ENCODE data around the gene PHF13. TPM values are rescaled to one million over a fixed set of nuclear protein-coding genes. Genes with fewer than 3 reads are reported as not detected.
A peak's percentile ranks its signal among the peaks of the same experiment; 100 is the strongest.

Gene PHF13
- total and polyA plus RNA-seq, 9 of the 15 experiments (the other 6 are each of a cell fraction or from before 2014, with no cell fraction given) = 1.8 to 36.1 (median 11.7) TPM

GRCh38 chr1:6578624-6579373 lies 34.7 kb upstream of the PHF13 start (continued):
- no peak for TF ChIP-seq ELK3 (CRISPR knock-in tag; IDR thresholded peaks at IDR 0.05)
- 0 out of 2 replicates have a peak, but pooled peaks have one; percentile 15 for TF ChIP-seq CEBPG (CRISPR knock-in tag; IDR thresholded peaks at IDR 0.05)
- no peak for TF ChIP-seq CEBPG (tag; conservative IDR thresholded peaks at IDR 0.05 in 1 of 2, IDR thresholded peaks at IDR 0.05 in 1 of 2)
- TF ChIP-seq MEF2D (tag; conservative IDR thresholded peaks at IDR 0.05; ENCODE audit: low read depth) = no peak
- peak; percentile 22; the same call in 1 of the 2 replicates for TF ChIP-seq CBFA2T3 (IDR thresholded peaks at IDR 0.05)
- TF ChIP-seq RBM34 (IDR thresholded peaks at IDR 0.05; ENCODE audit: borderline replicate concordance, insufficient read depth, low read length) = no peak
- TF ChIP-seq HMBOX1 (IDR thresholded peaks at IDR 0.05) = no peak
- TF ChIP-seq TRIM25 (IDR thresholded peaks at IDR 0.05; ENCODE audit: borderline replicate concordance) = no peak
- TF ChIP-seq GABPB2 (CRISPR knock-in tag; conservative IDR thresholded peaks at IDR 0.05) = no peak
- no peak for TF ChIP-seq CUX1 (CRISPR knock-in tag; IDR thresholded peaks at IDR 0.05)
- TF ChIP-seq ZNF764 (CRISPR knock-in tag; IDR thresholded peaks at IDR 0.05; ENCODE audit: low read depth) = no peak
- TF ChIP-seq E2F6 (IDR thresholded peaks at IDR 0.05; ENCODE audit: borderline replicate concordance in 1 of 2, extremely low read depth in 1 of 2, insufficient read depth in 1 of 2, insufficient read length in 1 of 2, low read depth in 1 of 2, low read length in 1 of 2, poor library complexity in 1 of 2, severe bottlenecking in 1 of 2) = peak in 1 of 2 experiments; percentile 0
- TF ChIP-seq CBX2 (IDR thresholded peaks at IDR 0.05; ENCODE audit: insufficient read depth, low read length, poor library complexity, severe bottlenecking) = no peak
- TF ChIP-seq ZNF197 (CRISPR knock-in tag; IDR thresholded peaks at IDR 0.05; ENCODE audit: low read depth) = no peak

Data from K562 (cell line).